MM.1S (cell line): Measurements from ENCODE around the gene ESYT1.

Experiments used
- DNase-seq: peaks from one replicate; pipeline ENCODE4 v3.0.0-alpha.2; 2015
- H2AFZ ChIP-seq: fragments of 300-600 bp; sonication (generic); 2 replicates; pipeline ENCODE4 v1.6.0; 2016; ENCODE audit warnings: antibody characterized with exemption, low read length
- H3F3A ChIP-seq: fragments of 300-600 bp; sonication (generic); 2 replicates; pipeline ENCODE4 v1.6.1; 2016; ENCODE audit warnings: mild to moderate bottlenecking, antibody characterized with exemption, low read length, moderate library complexity, mixed read lengths; ENCODE audit not compliant: insufficient read depth
- H3K27ac ChIP-seq: fragments of 300-600 bp; sonication (generic); 2 replicates; pipeline ENCODE4 v1.5.1; 2016; ENCODE audit warnings: mild to moderate bottlenecking, low read length
- H3K27me3 ChIP-seq: fragments of 300-600 bp; sonication (generic); replicated peaks from 2 replicates; pipeline ENCODE4 v1.6.0; 2016; ENCODE audit warnings: low read length; ENCODE audit not compliant: insufficient read depth
- H3K36me3 ChIP-seq: fragments of 300-600 bp; sonication (generic); replicated peaks from 2 replicates; pipeline ENCODE4 v1.6.1; 2016; ENCODE audit warnings: mild to moderate bottlenecking, low read length, mixed read lengths; ENCODE audit not compliant: insufficient read depth
- H3K4me1 ChIP-seq: fragments of 300-600 bp; sonication (generic); 2 replicates; pipeline ENCODE4 v1.6.1; 2016; ENCODE audit warnings: low read length, mixed read lengths
- H3K4me2 ChIP-seq: fragments of 300-600 bp; sonication (generic); 2 replicates; pipeline ENCODE4 v1.6.0; 2016; ENCODE audit warnings: low read depth, low read length
- H3K4me3 ChIP-seq: fragments of 300-600 bp; sonication (generic); 2 replicates; pipeline ENCODE4 v1.5.1; 2016; ENCODE audit warnings: low read length, mixed read lengths
- H3K79me2 ChIP-seq: fragments of 300-600 bp; sonication (generic); 2 replicates; pipeline ENCODE4 v1.6.1; 2016; ENCODE audit warnings: mixed run types, low read length, mixed read lengths
- H3K9ac ChIP-seq: fragments of 300-600 bp; sonication (generic); 2 replicates; pipeline ENCODE4 v1.6.1; 2016; ENCODE audit warnings: low read length, mixed read lengths
- H3K9me2 ChIP-seq: fragments of 300-600 bp; sonication (generic); replicated peaks from 2 replicates; pipeline ENCODE4 v1.6.1; 2016; ENCODE audit warnings: mild to moderate bottlenecking, low read length, mixed read lengths; ENCODE audit not compliant: insufficient read depth
- H3K9me3 ChIP-seq: fragments of 300-600 bp; sonication (generic); replicated peaks from 2 replicates; pipeline ENCODE4 v1.6.1; 2016; ENCODE audit warnings: mild to moderate bottlenecking, low read length, mixed read lengths; ENCODE audit not compliant: insufficient read depth
- H4K20me1 ChIP-seq: fragments of 300-600 bp; sonication (generic); 2 replicates; pipeline ENCODE4 v1.6.1; 2016; ENCODE audit warnings: mild to moderate bottlenecking, low read length, moderate library complexity, mixed read lengths; ENCODE audit not compliant: insufficient read depth
- EZH2 ChIP-seq: fragments of 300-600 bp; sonication (generic); optimal IDR thresholded peaks from 2 replicates; pipeline ENCODE3; 2017; ENCODE audit warnings: low read depth, mild to moderate bottlenecking, antibody characterized with exemption, low read length, mixed read lengths
- EZH2phosphoT487 ChIP-seq: fragments of 300-600 bp; sonication (generic); IDR thresholded peaks from 2 replicates; pipeline ENCODE4 v1.6.1; 2018; ENCODE audit warnings: antibody characterized with exemption, low read length
- TF ChIP-seq, protein P1 (sequence below): fragments of 300-600 bp; sonication (generic); IDR thresholded peaks from 2 replicates; pipeline ENCODE4 v1.5.1; 2016; ENCODE audit warnings: antibody characterized with exemption, low read length, mixed read lengths

Gene ESYT1

DNA sequence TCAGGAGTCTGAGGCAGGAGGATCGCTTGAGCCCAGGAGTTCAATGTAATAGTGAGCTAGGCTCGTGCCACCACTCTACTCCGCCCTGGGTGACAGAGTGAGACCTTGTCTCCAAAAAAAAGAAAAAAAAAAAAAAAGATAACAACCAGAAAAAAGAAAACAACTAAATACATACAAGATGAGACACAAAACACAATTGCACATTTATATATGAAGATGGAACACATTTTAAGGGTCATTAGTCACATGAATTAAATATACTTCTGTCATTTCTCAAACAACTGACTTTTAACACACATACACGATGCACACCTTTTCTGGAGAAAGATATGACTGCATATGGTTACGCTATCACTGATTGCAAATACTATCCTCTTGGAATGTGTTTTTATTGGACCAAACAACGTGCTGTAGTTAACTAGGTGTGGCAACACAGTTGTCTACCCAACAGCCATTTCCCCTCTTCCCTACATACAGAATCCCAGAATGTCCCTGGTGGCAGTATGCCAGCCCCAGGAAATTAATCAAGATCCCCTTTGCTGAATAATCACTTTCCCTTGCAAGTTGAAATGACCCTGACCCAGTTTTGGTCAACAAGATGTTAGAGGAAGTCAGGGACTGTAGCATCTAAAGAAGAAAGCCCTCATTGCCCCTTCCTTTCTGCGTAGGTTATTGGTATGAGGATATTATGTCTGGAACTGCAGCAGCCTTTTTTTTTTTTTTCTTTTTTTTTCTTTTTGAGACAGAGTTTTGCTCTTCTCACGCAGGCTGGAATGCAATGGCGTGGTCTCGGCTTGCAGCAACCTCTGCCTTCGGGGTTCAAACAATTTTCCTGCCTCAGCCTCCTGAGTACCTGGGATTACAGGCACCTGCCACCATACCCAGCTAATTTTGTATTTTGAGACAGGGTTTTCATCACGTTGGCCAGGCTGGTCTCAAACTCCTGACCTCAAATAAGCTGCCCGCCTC is 18.7 kb downstream of the ESYT1 start:
- Histone ChIP-seq H3K79me2 (no peaks in the 10 kb centered on the region), H3K9ac (no peak overlapping the region), H3K4me3 (no peak overlapping the region), H3K4me2 (no peak overlapping the region), H3K27ac (no peak overlapping the region), H3K27me3 (no peaks in the 10 kb centered on the region), H3K36me3 (no peaks in the 10 kb centered on the region; the same call in none of the 2 replicates), H2AFZ (no peak overlapping the region), H3F3A (peaks cover 17% of the 10 kb centered on the region), H3K4me1 (peaks cover 6% of the 10 kb centered on the region), H3K9me3 (no peaks in the 10 kb centered on the region), H3K9me2 (no peaks in the 10 kb centered on the region), H4K20me1 (no peaks in the 10 kb centered on the region)
- no peak for DNase-seq
- no peak for TF ChIP-seq EZH2
- no peak for TF ChIP-seq EZH2phosphoT487
- TF ChIP-seq, protein P1, sequence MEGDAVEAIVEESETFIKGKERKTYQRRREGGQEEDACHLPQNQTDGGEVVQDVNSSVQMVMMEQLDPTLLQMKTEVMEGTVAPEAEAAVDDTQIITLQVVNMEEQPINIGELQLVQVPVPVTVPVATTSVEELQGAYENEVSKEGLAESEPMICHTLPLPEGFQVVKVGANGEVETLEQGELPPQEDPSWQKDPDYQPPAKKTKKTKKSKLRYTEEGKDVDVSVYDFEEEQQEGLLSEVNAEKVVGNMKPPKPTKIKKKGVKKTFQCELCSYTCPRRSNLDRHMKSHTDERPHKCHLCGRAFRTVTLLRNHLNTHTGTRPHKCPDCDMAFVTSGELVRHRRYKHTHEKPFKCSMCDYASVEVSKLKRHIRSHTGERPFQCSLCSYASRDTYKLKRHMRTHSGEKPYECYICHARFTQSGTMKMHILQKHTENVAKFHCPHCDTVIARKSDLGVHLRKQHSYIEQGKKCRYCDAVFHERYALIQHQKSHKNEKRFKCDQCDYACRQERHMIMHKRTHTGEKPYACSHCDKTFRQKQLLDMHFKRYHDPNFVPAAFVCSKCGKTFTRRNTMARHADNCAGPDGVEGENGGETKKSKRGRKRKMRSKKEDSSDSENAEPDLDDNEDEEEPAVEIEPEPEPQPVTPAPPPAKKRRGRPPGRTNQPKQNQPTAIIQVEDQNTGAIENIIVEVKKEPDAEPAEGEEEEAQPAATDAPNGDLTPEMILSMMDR: no peak

DNA sequence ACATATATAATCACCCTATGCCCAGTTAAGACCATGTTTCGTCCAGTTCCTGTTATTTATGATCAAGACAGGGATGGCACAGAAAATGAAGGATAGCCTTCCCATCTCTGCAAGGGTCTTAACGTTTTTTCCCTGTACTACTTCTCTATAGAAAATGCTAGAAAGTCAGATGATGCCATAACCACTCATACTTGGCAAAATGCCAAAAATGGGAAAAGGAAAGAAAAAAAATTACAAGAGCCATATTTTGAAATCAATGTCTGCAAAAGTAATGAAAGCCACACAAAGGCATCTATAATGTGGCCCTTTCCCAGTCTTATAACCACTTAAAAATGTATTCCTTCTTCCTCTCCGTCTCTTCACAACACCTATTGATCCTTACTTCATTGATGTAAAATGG is 22.5 kb downstream of the ESYT1 start:
- H2AFZ ChIP-seq: no peak overlapping the region
- H3K9me3 ChIP-seq: no peaks in the 10 kb centered on the region
- no peak overlapping the region for H3K27ac ChIP-seq
- no peak overlapping the region for H3K9ac ChIP-seq
- H3K9me2 ChIP-seq: no peaks in the 10 kb centered on the region
- H3K4me1 ChIP-seq: peaks cover 13% of the 10 kb centered on the region
- no peaks in the 10 kb centered on the region for H3K27me3 ChIP-seq
- TF ChIP-seq, protein P1: no peak
- TF ChIP-seq EZH2 (no peak), EZH2phosphoT487 (no peak)
- H3K4me2 ChIP-seq: peak overlapping the region; percentile 97; the same call in 1 of the 2 replicates
- no peaks in the 10 kb centered on the region for H4K20me1 ChIP-seq
- peaks cover 14% of the 10 kb centered on the region for H3F3A ChIP-seq
- peaks cover 11% of the 10 kb centered on the region for H3K79me2 ChIP-seq
- H3K36me3 ChIP-seq: no peaks in the 10 kb centered on the region
- no peak for DNase-seq
- no peak overlapping the region for H3K4me3 ChIP-seq

DNA sequence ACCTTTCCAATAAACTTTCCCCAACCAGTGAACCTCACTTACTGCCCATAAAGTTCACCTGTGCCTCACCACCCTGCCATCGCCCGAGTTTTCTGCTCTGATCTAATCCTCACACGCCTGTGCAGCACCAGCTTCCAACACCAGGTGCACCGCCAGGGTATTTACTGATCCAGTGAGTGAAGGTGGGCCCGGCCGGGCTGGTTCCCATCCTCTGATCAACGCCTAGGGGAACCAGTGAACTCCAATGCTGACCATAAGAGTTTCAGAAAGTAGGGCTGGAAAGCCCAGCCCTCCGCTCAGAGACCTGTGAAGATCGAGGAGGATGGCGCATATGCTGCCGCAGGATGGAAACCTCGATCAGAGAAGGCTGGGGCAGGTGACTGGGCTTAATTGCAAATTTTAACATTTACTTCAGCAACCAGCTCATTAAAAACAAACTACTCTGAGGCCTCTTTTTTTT is 23.6 kb downstream of the ESYT1 start:
- peaks cover 13% of the 10 kb centered on the region for H3K4me1 ChIP-seq
- no peaks in the 10 kb centered on the region for H3K9me3 ChIP-seq
- H3K79me2 ChIP-seq: peaks cover 11% of the 10 kb centered on the region
- H4K20me1 ChIP-seq: no peaks in the 10 kb centered on the region
- H3K27ac ChIP-seq: peak overlapping the region; percentile 80
- peak overlapping the region; percentile 67 for H3K4me3 ChIP-seq
- peak overlapping the region; percentile 81 for H3K9ac ChIP-seq
- H3K4me2 ChIP-seq: peak overlapping the region; percentile 97
- peak overlapping the region; percentile 86 for H2AFZ ChIP-seq
- peak; percentile 88 for DNase-seq
- no peaks in the 10 kb centered on the region for H3K36me3 ChIP-seq
- TF ChIP-seq, protein P1: peak; percentile 68
- no peak for TF ChIP-seq EZH2phosphoT487
- H3K27me3 ChIP-seq: no peaks in the 10 kb centered on the region
- peaks cover 12% of the 10 kb centered on the region for H3F3A ChIP-seq
- no peaks in the 10 kb centered on the region for H3K9me2 ChIP-seq
